HepG2 (cell line): ENCODE data around the gene GNG12. TPM values are rescaled to one million over a fixed set of nuclear protein-coding genes. Genes with fewer than 3 reads are reported as not detected.

Experiments used
- CBFB ChIP-seq: sonication (generic); formaldehyde crosslinking; IDR thresholded peaks from 2 replicates; pipeline ENCODE4 v1.4.0; 2020; ENCODE audit warnings: missing genetic modification reagents
- CENPX ChIP-seq: sonication (generic); formaldehyde crosslinking; IDR thresholded peaks from 2 replicates; pipeline ENCODE4 v1.9.0; 2021; ENCODE audit warnings: mild to moderate bottlenecking, missing genetic modification reagents, moderate library complexity
- GABPA ChIP-seq, 2 experiments: IDR thresholded peaks; 2 replicates each; pipeline ENCODE4 v1.6.1; 2011 to 2016; ENCODE audit warnings: low read depth in 2 of 2, low read length in 1 of 2, missing biosample characterization in 1 of 2, missing genetic modification characterization in 1 of 2
- HHEX ChIP-seq: IDR thresholded peaks from 2 replicates; pipeline ENCODE4 v1.6.1; 2016; ENCODE audit warnings: control low read depth
- HMGA1 ChIP-seq: sonication (generic); formaldehyde crosslinking; conservative IDR thresholded peaks from 2 replicates; pipeline ENCODE4 v1.4.0; 2020; ENCODE audit warnings: missing genetic modification reagents
- KDM4B ChIP-seq: sonication (generic); formaldehyde crosslinking; IDR thresholded peaks from 2 replicates; pipeline ENCODE4 v1.4.0; 2020; ENCODE audit warnings: missing genetic modification reagents
- MED1 ChIP-seq: sonication (generic); formaldehyde crosslinking; IDR thresholded peaks from 2 replicates; pipeline ENCODE4 v1.4.0; 2020; ENCODE audit warnings: missing genetic modification reagents
- MXI1 ChIP-seq: IDR thresholded peaks from 3 replicates; pipeline ENCODE4 v1.6.1; 2012; ENCODE audit warnings: low read depth, low read length, inconsistent platforms, borderline replicate concordance
- PRPF4 ChIP-seq: fragments of 200-400 bp; formaldehyde crosslinking; IDR thresholded peaks from 2 replicates; pipeline ENCODE4 v1.6.1; 2016; ENCODE audit warnings: low read length, low read depth; ENCODE audit not compliant: poor library complexity, severe bottlenecking
- SALL1 ChIP-seq: sonication (generic); formaldehyde crosslinking; IDR thresholded peaks from 2 replicates; pipeline ENCODE4 v1.8.0; 2022; ENCODE audit warnings: mild to moderate bottlenecking, missing genetic modification reagents
- SUZ12 ChIP-seq: fragments of 150-350 bp; IDR thresholded peaks from 2 replicates; pipeline ENCODE4 v1.6.1; 2014; ENCODE audit warnings: low read depth, low read length
- TBP ChIP-seq: sonication (generic); formaldehyde crosslinking; IDR thresholded peaks from 2 replicates; pipeline ENCODE4 v1.5.0; 2020; ENCODE audit warnings: missing genetic modification reagents
- TRIM24 ChIP-seq: sonication (generic); formaldehyde crosslinking; IDR thresholded peaks from 2 replicates; pipeline ENCODE4 v1.8.0; 2022; ENCODE audit warnings: mild to moderate bottlenecking, missing genetic modification reagents
- ZFYVE20 ChIP-seq: sonication (generic); formaldehyde crosslinking; IDR thresholded peaks from 2 replicates; pipeline ENCODE4 v1.8.0; 2023; ENCODE audit warnings: low read depth, mild to moderate bottlenecking, moderate library complexity, missing genetic modification reagents, borderline replicate concordance
- ZNF451 ChIP-seq: sonication (generic); formaldehyde crosslinking; IDR thresholded peaks from 2 replicates; pipeline ENCODE4 v1.5.0; 2020; ENCODE audit warnings: mild to moderate bottlenecking, missing genetic modification reagents
- ZNF547 ChIP-seq: sonication (generic); formaldehyde crosslinking; IDR thresholded peaks from 2 replicates; pipeline ENCODE4 v1.5.1; 2020; ENCODE audit warnings: mild to moderate bottlenecking, missing genetic modification reagents
- ZNF563 ChIP-seq: sonication (generic); formaldehyde crosslinking; IDR thresholded peaks from 2 replicates; pipeline ENCODE4 v1.8.0; 2022; ENCODE audit warnings: mild to moderate bottlenecking, moderate library complexity, missing genetic modification reagents
- polyA plus RNA-seq, 8 experiments: library from polyadenylated mRNA; depleted of rRNA in 3 of 8; stranded (reverse) in 7 of 8; unstranded in 1 of 8; fragments of >200 nt; fragmentation: Illumina TruSeq in 4 of 8; extraction: Trizol in 4 of 8; gene quantifications; 2 replicates each; pipeline versions ENCODE4 v1.2.1 to v1.2.3, GENCODE V29; 2011 to 2016; ENCODE audit warnings: low read depth in 4 of 8, missing spikeins in 1 of 8, mixed read lengths in 1 of 8; ENCODE audit not compliant: insufficient read depth in 1 of 8
- total RNA-seq, 5 experiments: library from RNA; depleted of rRNA; stranded (reverse); fragments of >200 nt; fragmentation: Illumina TruSeq; extraction: Trizol; gene quantifications; 2 replicates each; pipeline ENCODE4 v1.2.3, GENCODE V29; 2016; ENCODE audit warnings: low read depth in 1 of 5
- TF ChIP-seq, protein P1 (sequence below): sonication (generic); formaldehyde crosslinking; IDR thresholded peaks from one replicate; pipeline ENCODE4 v1.5.1; 2020; ENCODE audit warnings: mild to moderate bottlenecking, missing genetic modification reagents; ENCODE audit errors: not compliant biosample characterization
- TF ChIP-seq, protein P2 (sequence below): sonication (generic); formaldehyde crosslinking; conservative IDR thresholded peaks from 2 replicates; pipeline ENCODE4 v1.8.0; 2022; ENCODE audit warnings: mild to moderate bottlenecking, moderate library complexity, missing genetic modification reagents
- TF ChIP-seq, protein P3 (sequence below): sonication (generic); formaldehyde crosslinking; IDR thresholded peaks from 2 replicates; pipeline ENCODE4 v1.8.1; 2023; ENCODE audit warnings: missing genetic modification reagents, inconsistent platforms, borderline replicate concordance

Gene GNG12
- total and polyA plus RNA-seq, 2 of the 13 experiments (the other 11 are each of a cell fraction or from before 2014, with no cell fraction given): 0.11 TPM

DNA sequence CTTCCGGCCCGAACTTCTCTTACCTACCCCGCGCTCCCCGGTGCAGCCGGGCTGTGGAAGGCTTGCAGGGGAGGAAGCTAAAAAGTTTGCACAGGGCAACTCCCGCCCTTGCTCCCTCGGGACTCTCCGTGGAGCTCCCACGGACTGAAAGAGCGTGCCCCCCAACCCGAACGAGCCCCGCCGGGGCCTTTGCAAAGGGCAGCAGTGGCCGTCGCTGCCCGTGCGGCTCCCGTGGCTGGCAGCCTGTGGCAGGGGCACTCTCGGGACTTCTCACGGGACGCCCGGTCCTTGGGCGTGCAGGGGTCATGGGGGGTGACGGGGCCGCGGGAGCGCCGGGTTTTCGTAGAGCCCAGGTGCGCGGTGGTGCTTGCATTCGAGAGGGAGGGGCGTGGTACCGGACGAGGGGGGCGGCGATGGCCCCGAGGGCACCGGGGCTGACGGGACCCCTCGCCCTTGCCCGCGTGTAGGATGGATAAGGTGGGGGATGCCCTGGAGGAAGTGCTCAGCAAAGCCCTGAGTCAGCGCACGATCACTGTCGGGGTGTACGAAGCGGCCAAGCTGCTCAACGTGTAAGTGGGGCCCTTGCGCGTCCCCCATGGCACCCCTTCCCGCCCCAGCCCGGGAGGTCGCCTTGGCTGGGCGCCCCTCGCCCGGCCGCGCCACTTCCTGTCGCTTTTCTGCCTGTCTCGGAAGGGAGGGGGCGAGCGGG lies 147.6 kb downstream of the GNG12 start (continued):
- TF ChIP-seq, protein P1, sequence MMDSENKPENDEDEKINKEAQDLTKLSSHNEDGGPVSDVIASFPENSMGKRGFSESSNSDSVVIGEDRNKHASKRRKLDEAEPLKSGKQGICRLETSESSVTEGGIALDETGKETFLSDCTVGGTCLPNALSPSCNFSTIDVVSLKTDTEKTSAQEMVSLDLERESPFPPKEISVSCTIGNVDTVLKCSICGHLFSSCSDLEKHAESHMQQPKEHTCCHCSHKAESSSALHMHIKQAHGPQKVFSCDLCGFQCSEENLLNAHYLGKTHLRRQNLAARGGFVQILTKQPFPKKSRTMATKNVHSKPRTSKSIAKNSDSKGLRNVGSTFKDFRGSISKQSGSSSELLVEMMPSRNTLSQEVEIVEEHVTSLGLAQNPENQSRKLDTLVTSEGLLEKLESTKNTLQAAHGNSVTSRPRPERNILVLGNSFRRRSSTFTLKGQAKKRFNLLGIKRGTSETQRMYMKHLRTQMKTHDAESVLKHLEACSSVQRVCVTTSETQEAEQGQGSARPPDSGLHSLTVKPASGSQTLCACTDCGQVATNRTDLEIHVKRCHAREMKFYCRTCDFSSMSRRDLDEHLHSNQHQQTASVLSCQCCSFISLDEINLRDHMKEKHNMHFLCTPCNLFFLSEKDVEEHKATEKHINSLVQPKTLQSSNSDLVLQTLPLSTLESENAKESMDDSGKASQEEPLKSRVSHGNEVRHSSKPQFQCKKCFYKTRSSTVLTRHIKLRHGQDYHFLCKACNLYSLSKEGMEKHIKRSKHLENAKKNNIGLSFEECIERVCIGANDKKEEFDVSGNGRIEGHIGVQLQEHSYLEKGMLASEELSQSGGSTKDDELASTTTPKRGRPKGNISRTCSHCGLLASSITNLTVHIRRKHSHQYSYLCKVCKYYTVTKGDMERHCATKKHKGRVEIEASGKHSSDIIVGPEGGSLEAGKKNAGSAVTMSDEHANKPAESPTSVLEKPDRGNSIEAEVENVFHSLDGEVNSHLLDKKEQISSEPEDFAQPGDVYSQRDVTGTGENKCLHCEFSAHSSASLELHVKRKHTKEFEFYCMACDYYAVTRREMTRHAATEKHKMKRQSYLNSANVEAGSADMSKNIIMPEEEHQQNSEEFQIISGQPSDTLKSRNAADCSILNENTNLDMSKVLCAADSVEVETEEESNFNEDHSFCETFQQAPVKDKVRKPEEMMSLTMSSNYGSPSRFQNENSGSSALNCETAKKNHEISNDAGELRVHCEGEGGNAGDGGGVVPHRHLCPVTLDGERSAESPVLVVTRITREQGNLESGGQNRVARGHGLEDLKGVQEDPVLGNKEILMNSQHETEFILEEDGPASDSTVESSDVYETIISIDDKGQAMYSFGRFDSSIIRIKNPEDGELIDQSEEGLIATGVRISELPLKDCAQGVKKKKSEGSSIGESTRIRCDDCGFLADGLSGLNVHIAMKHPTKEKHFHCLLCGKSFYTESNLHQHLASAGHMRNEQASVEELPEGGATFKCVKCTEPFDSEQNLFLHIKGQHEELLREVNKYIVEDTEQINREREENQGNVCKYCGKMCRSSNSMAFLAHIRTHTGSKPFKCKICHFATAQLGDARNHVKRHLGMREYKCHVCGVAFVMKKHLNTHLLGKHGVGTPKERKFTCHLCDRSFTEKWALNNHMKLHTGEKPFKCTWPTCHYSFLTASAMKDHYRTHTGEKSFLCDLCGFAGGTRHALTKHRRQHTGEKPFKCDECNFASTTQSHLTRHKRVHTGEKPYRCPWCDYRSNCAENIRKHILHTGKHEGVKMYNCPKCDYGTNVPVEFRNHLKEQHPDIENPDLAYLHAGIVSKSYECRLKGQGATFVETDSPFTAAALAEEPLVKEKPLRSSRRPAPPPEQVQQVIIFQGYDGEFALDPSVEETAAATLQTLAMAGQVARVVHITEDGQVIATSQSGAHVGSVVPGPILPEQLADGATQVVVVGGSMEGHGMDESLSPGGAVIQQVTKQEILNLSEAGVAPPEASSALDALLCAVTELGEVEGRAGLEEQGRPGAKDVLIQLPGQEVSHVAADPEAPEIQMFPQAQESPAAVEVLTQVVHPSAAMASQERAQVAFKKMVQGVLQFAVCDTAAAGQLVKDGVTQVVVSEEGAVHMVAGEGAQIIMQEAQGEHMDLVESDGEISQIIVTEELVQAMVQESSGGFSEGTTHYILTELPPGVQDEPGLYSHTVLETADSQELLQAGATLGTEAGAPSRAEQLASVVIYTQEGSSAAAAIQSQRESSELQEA (CRISPR knock-in tag): peak; percentile 3
- no peak for TF ChIP-seq GABPA (IDR thresholded peaks at IDR 0.05; ENCODE audit: low read depth, low read length)
- no peak for TF ChIP-seq GABPA (CRISPR knock-in tag; IDR thresholded peaks at IDR 0.05; ENCODE audit: low read depth)
- no peak for TF ChIP-seq PRPF4
- no peak for TF ChIP-seq CENPX (CRISPR knock-in tag)
- TF ChIP-seq TBP (CRISPR knock-in tag): no peak
- TF ChIP-seq CBFB (CRISPR knock-in tag): no peak
- no peak for TF ChIP-seq TRIM24 (CRISPR knock-in tag)
- no peak for TF ChIP-seq SUZ12
- TF ChIP-seq MED1: no peak
- no peak for TF ChIP-seq HHEX
- TF ChIP-seq MXI1: peak; percentile 12; the same call in 1 of the 3 replicates
- no peak for TF ChIP-seq SALL1
- TF ChIP-seq, protein P2, sequence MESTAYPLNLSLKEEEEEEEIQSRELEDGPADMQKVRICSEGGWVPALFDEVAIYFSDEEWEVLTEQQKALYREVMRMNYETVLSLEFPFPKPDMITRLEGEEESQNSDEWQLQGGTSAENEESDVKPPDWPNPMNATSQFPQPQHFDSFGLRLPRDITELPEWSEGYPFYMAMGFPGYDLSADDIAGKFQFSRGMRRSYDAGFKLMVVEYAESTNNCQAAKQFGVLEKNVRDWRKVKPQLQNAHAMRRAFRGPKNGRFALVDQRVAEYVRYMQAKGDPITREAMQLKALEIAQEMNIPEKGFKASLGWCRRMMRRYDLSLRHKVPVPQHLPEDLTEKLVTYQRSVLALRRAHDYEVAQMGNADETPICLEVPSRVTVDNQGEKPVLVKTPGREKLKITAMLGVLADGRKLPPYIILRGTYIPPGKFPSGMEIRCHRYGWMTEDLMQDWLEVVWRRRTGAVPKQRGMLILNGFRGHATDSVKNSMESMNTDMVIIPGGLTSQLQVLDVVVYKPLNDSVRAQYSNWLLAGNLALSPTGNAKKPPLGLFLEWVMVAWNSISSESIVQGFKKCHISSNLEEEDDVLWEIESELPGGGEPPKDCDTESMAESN (CRISPR knock-in tag): no peak
- no peak for TF ChIP-seq ZNF547
- TF ChIP-seq ZFYVE20 (CRISPR knock-in tag): no peak
- no peak for TF ChIP-seq HMGA1 (CRISPR knock-in tag)
- TF ChIP-seq ZNF563 (CRISPR knock-in tag): peak; percentile 30; the same call in 1 of the 2 replicates
- TF ChIP-seq, protein P3, sequence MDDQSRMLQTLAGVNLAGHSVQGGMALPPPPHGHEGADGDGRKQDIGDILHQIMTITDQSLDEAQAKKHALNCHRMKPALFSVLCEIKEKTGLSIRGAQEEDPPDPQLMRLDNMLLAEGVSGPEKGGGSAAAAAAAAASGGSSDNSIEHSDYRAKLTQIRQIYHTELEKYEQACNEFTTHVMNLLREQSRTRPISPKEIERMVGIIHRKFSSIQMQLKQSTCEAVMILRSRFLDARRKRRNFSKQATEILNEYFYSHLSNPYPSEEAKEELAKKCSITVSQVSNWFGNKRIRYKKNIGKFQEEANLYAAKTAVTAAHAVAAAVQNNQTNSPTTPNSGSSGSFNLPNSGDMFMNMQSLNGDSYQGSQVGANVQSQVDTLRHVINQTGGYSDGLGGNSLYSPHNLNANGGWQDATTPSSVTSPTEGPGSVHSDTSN: no peak
- no peak for TF ChIP-seq KDM4B (CRISPR knock-in tag)
- TF ChIP-seq ZNF451 (CRISPR knock-in tag): no peak
